Measurements from ENCODE around the gene OR51A2. TPM values are rescaled to one million over a fixed set of nuclear protein-coding genes. Genes with fewer than 3 reads are reported as not detected.

The OR51A2 gene
- total RNA-seq, 4 donors from 2014 or later, result not detected

DNA sequence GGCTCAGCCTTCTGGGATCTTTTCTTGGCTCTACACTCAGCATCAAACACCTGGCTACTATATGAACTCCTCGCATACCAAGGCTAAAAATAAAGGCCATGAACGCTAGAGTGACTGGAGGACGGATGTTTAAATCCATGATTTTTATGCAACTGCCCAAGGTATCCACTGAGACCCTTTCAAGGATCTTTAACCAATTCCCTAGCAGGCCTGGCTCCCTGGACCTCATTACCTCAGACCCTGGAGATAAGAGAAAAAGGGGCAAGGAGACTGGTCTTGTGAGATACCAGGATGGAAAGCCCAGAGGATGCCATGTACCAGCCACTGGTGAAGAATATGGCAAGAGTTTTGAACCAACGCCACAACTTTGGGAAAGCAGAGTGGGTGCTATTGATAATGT, 36.3 kb downstream of the OR51A2 start, which contains the start of gene OR51G2:
Gene OR51G2 (minus strand): TSS at position 101 of the 400 bp plus-strand sequence. CDS start 3,687 bp downstream, outside the sequence.
- WGBS, 2 donors, result 86 to 92% methylated on average over 4 of the region's 4 CpGs
- TF ChIP-seq POLR2A (IDR thresholded peaks at IDR 0.05), result no peak
- TF ChIP-seq, protein P1, sequence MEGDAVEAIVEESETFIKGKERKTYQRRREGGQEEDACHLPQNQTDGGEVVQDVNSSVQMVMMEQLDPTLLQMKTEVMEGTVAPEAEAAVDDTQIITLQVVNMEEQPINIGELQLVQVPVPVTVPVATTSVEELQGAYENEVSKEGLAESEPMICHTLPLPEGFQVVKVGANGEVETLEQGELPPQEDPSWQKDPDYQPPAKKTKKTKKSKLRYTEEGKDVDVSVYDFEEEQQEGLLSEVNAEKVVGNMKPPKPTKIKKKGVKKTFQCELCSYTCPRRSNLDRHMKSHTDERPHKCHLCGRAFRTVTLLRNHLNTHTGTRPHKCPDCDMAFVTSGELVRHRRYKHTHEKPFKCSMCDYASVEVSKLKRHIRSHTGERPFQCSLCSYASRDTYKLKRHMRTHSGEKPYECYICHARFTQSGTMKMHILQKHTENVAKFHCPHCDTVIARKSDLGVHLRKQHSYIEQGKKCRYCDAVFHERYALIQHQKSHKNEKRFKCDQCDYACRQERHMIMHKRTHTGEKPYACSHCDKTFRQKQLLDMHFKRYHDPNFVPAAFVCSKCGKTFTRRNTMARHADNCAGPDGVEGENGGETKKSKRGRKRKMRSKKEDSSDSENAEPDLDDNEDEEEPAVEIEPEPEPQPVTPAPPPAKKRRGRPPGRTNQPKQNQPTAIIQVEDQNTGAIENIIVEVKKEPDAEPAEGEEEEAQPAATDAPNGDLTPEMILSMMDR (IDR thresholded peaks at IDR 0.05), result no peak
- no peak within 1 kb of the TSS for H3K4me3 ChIP-seq (ENCODE audit: low read depth, poor library complexity, severe bottlenecking)
- no peak for DNase-seq (ENCODE audit: low spot score in 2 of 2)
- intact Hi-C loops (cut with DNase I; ENCODE audit: low total_unique reads), result no loop called here

GRCh38 chr11:4916581-4916980, 38.9 kb downstream of the OR51A2 start:
- intact Hi-C loops (cut with DNase I; ENCODE audit: low total_unique reads), result no loop called here
- TF ChIP-seq POLR2A (IDR thresholded peaks at IDR 0.05), result no peak
- TF ChIP-seq, protein P1 (IDR thresholded peaks at IDR 0.05), result no peak
- no peak for DNase-seq (ENCODE audit: low spot score in 2 of 2)
- H3K4me3 ChIP-seq (ENCODE audit: low read depth, poor library complexity, severe bottlenecking), result no peak overlapping the region

Other genes with a start within 250 kb of the OR51A2 start
- not detected for gene OR51F1, start 185.8 kb downstream of the OR51A2 start, total RNA-seq
- gene OR52R1, start 151.3 kb downstream of the OR51A2 start, total RNA-seq, result not detected
- gene OR51F2, start 134.4 kb downstream of the OR51A2 start, total RNA-seq, result not detected
- not detected for gene OR51S1, start 106.5 kb downstream of the OR51A2 start, total RNA-seq
- gene OR51T1, start 73.8 kb downstream of the OR51A2 start, total RNA-seq, result not detected
- gene OR51A7, start 51.9 kb downstream of the OR51A2 start, total RNA-seq, result not detected
- not detected for gene OR51G2, start 36.4 kb downstream of the OR51A2 start, total RNA-seq
- gene OR51G1, start 31.4 kb downstream of the OR51A2 start, total RNA-seq, result not detected
- not detected for gene OR51A4, start 8.1 kb downstream of the OR51A2 start, total RNA-seq
- not detected for gene OR51L1, start 39.1 kb upstream of the OR51A2 start, total RNA-seq
- not detected for gene OR52J3, start 90.8 kb upstream of the OR51A2 start, total RNA-seq
- 1 to 10 TPM in 1 of 4 donors, not detected in 3; 2.7 TPM for gene OR52E2, start 103.9 kb upstream of the OR51A2 start, total RNA-seq
- gene OR52E1, start 113.9 kb upstream of the OR51A2 start, total RNA-seq, result not detected
- not detected for gene OR52A5, start 182.6 kb upstream of the OR51A2 start, total RNA-seq
- not detected for gene OR52A1, start 199.0 kb upstream of the OR51A2 start, total RNA-seq
- not detected for gene OR51V1, start 245.0 kb upstream of the OR51A2 start, total RNA-seq